Left lung (tissue), 10 donors: Measurements from ENCODE around the gene VGLL4. TPM values are rescaled to one million over a fixed set of nuclear protein-coding genes. Genes with fewer than 3 reads are reported as not detected.

ENCODE experiments used
- ATAC-seq: fragments of 200-7000 bp; cut with Tn5 transposase; one replicate; pipeline ENCODE4 v1.9.1; 2020; ENCODE audit warnings: moderate library complexity
- DNase-seq, 4 donors: peaks; one replicate each; pipeline ENCODE4 v3.0.0-alpha.2; 2013 to 2020
- H3K27ac ChIP-seq, 2 donors: fragments of 200-600 bp; sonication (generic) in 1 of 2; one replicate each; pipeline versions ENCODE4 v1.5.0 to v1.8.0; 2020 to 2021
- H3K27me3 ChIP-seq, 2 donors: fragments of 200-600 bp; sonication (generic) in 1 of 2; one replicate each; pipeline versions ENCODE4 v1.5.0 to v1.8.0; 2020 to 2021
- H3K36me3 ChIP-seq, 2 donors: fragments of 200-600 bp; sonication (generic) in 1 of 2; one replicate each; pipeline versions ENCODE4 v1.5.0 to v1.8.0; 2020 to 2021
- H3K4me1 ChIP-seq, 2 donors: fragments of 200-600 bp; one replicate each; pipeline ENCODE4 v1.8.0; 2021
- H3K4me3 ChIP-seq, 2 donors: fragments of 200-600 bp; sonication (generic) in 1 of 2; one replicate each; pipeline versions ENCODE4 v1.5.0 to v1.8.0; 2020 to 2021; ENCODE audit warnings: mild to moderate bottlenecking in 1 of 2
- H3K9me3 ChIP-seq, 2 donors: fragments of 200-600 bp; sonication (generic) in 1 of 2; one replicate each; pipeline versions ENCODE4 v1.5.0 to v1.8.0; 2020 to 2021
- intact Hi-C, 2 donors: fragments of 100-400 bp; cut with DNase I; formaldehyde crosslinking; loops; one replicate each; pipeline versions ENCODE4 v1.11.2 to v1.14.2; 2022
- polyA plus RNA-seq, 6 donors: library from polyadenylated mRNA; unstranded; fragments of 120-200 nt; gene quantifications; one replicate each; pipeline ENCODE4 v1.2.1, GENCODE V29; 2013; ENCODE audit not compliant: insufficient read length in 6 of 6
- total RNA-seq, 2 donors: library from RNA; stranded (reverse); fragmentation: NEBNext Ultra II Directional; extraction: Animal tissue kit (Norgen Biotek cat#: 25700); gene quantifications; one replicate each; pipeline ENCODE4 v1.2.1, GENCODE V29; 2021
- TF ChIP-seq, protein P1 (sequence below), 2 donors: fragments of 200-600 bp; sonication (generic) in 1 of 2; IDR thresholded peaks; one replicate each; pipeline versions ENCODE4 v1.5.0 to v1.8.0; 2021; ENCODE audit warnings: antibody characterized with exemption in 2 of 2
- donor health status: DM: no; HTN: yes; CAD: no.
- donor health status: DM: no; HTN: no; CAD: no.

Gene VGLL4
- total and polyA plus RNA-seq, 8 donors, result 40.2 to 115 (median 106) TPM

DNA sequence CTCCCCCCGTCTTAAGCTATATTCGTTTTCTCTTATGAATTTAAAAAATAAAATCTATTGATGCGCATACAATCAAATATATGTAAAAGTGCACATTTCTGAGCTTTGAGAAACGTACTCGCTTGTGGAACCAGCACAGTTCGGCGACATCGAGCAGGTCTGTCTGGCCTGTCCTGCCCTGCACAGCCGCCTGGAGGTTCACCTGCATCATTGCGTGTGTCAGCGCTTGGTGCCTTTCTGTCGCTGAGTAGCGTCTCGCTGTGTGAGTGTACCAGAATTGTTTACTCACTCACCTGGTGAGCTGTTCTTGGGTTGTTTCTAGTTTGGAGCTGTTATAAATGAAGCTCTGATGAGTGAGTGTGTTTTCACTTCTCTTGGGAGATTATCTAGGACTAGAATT, 104.0 kb downstream of the VGLL4 start:
- Histone ChIP-seq H3K36me3 (no peaks in the 10 kb centered on the region), H3K27ac (no peak overlapping the region), H3K4me1 (peaks cover 0 to 12% of the 10 kb centered on the region in 2 donors), H3K9me3 (peaks cover 0 to 3% of the 10 kb centered on the region in 2 donors), H3K4me3 (no peak overlapping the region), H3K27me3 (no peaks in the 10 kb centered on the region)
- intact Hi-C loops, result no loop called here
- DNase-seq (no peak), ATAC-seq (no peak)
- TF ChIP-seq, protein P1, sequence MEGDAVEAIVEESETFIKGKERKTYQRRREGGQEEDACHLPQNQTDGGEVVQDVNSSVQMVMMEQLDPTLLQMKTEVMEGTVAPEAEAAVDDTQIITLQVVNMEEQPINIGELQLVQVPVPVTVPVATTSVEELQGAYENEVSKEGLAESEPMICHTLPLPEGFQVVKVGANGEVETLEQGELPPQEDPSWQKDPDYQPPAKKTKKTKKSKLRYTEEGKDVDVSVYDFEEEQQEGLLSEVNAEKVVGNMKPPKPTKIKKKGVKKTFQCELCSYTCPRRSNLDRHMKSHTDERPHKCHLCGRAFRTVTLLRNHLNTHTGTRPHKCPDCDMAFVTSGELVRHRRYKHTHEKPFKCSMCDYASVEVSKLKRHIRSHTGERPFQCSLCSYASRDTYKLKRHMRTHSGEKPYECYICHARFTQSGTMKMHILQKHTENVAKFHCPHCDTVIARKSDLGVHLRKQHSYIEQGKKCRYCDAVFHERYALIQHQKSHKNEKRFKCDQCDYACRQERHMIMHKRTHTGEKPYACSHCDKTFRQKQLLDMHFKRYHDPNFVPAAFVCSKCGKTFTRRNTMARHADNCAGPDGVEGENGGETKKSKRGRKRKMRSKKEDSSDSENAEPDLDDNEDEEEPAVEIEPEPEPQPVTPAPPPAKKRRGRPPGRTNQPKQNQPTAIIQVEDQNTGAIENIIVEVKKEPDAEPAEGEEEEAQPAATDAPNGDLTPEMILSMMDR (IDR thresholded peaks at IDR 0.05), result no peak

DNA sequence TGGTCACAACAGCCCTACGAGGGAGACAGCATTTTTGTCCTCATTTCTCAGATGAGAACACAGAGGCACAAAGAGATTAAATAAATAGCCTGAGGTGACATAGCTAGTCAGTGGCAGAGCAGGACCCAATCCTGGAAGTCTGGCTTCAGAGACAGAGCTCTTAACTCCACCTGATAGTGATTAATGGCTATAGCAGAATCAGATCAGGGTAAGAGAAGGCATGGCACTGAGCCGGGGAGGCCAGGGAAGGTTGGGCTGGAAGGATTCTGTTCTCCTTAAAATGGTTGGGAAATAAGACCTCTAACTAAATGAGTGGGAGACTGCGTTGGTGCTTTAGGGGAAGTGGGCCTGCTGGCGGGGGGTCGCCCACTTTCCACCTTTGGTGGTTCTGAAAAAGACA, 104.5 kb downstream of the VGLL4 start:
- Histone ChIP-seq H3K36me3 (no peaks in the 10 kb centered on the region), H3K4me1 (peaks cover 0 to 9% of the 10 kb centered on the region in 2 donors), H3K4me3 (no peak overlapping the region), H3K27ac (no peak overlapping the region), H3K27me3 (no peaks in the 10 kb centered on the region), H3K9me3 (peaks cover 0 to 3% of the 10 kb centered on the region in 2 donors)
- intact Hi-C loops, result no loop called here
- DNase-seq (no peak), ATAC-seq (no peak)
- TF ChIP-seq, protein P1 (IDR thresholded peaks at IDR 0.05), result no peak

DNA sequence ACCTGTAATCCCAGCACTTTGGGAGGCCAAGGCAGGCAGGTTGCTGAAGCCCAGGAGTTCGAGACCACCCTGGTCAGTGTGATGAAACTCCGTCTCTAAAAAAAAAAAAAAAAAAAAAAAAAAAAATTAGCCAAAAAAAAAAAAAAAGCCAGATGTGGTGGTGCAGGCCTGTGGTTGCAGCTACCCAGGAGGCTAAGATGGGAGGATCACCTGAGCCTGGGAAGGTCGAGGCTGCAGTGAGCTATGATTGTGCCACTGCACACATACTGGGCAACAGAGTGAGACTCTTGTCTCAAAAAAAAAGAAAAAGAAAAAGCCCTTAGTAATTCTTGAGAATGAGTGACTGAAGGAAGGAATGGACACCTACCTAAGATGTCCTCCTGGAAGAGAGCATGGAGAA, 105.1 kb downstream of the VGLL4 start:
- Histone ChIP-seq H3K4me1 (peaks cover 0 to 3% of the 10 kb centered on the region in 2 donors), H3K9me3 (no peaks in the 10 kb centered on the region), H3K36me3 (no peaks in the 10 kb centered on the region), H3K27me3 (no peaks in the 10 kb centered on the region), H3K4me3 (no peak overlapping the region), H3K27ac (no peak overlapping the region)
- ATAC-seq (no peak), DNase-seq (no peak)
- intact Hi-C loops, result no loop called here
- TF ChIP-seq, protein P1 (IDR thresholded peaks at IDR 0.05), result no peak

DNA sequence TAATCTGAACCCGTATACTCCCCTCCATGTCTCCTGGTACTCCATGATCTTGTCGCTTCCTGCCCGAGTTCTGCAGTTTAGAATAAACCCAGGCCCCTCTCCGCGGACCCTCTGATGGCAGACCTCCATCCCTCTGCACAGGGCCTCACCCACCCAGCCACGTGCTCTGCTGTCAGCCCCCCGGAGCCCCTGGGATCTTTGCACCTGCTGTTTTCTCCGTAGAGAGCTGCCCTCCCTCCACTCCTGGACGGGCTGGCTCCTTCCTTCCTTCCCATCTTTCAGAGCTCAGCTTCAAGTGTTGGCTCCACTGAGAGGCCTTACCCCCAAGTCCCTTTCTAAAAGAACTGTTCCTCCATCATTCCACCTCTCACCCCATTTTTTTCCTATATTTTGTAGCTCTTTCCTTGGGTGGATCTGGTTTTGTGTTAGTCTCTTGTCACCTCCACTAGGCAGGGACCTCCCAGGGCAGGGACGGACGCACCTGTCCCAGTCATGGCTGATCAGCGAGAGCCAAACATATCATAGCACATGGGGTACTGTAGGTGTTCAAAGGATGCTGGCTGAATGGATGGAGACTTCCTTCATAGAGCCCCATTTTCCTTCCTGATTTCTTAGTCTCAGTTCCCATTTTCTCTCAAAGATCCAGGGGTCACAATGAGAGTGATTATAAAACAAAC, 106.6 kb downstream of the VGLL4 start:
- ATAC-seq (no peak), DNase-seq (no peak)
- Histone ChIP-seq H3K27ac (no peak overlapping the region), H3K4me3 (no peak overlapping the region), H3K36me3 (no peaks in the 10 kb centered on the region), H3K9me3 (no peaks in the 10 kb centered on the region), H3K4me1 (peaks cover 0 to 2% of the 10 kb centered on the region in 2 donors), H3K27me3 (no peaks in the 10 kb centered on the region)
- TF ChIP-seq, protein P1 (IDR thresholded peaks at IDR 0.05), result no peak
- intact Hi-C loops, result no loop called here

DNA sequence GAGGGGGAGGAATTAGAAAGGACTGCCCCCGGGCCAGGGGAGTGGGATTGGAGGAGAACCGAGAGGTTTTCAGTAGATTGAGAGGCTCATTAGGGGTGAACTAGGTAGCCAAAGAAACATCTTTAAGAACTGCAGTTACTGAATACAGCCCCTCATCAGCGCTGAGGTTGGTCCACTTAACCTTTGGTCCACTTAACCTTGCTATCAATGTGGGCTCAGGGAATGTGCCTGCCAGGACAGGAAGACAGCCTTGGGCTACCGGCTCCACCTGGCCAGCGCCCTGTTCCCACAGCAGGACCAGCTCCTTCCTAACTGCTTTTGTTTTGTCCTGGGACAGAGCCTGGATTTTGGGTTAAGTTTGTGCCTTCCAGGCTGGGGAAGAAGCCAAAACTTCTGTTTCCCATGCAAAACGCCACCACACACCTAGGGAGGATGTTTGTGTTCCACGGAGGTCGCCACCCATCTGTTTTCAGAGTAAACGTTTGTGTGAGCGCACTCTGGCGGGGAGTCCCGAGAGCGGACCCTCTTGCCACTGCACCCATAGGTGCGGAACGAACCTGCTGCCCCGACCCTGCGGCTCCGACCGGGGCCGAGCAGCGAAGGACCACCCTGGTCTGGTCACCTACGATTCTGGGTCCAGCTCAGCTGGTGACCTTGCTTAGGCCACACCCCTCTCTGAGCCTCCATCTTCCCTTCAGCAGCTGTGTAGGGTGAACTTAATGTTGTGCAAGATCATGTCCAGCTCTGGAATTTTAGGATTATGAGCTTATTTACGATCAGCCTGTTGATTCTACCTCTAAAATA, 107.4 kb downstream of the VGLL4 start:
- Histone ChIP-seq H3K9me3 (no peaks in the 10 kb centered on the region), H3K4me1 (no peaks in the 10 kb centered on the region), H3K4me3 (no peak overlapping the region), H3K27me3 (no peaks in the 10 kb centered on the region), H3K36me3 (no peaks in the 10 kb centered on the region), H3K27ac (no peak overlapping the region)
- ATAC-seq, result no peak
- intact Hi-C loops, result no loop called here
- TF ChIP-seq, protein P1 (IDR thresholded peaks at IDR 0.05), result no peak
- DNase-seq, result no peak
